Thymus (tissue), 11 donors: ENCODE measurements around the gene FGD4. TPM values are rescaled to one million over a fixed set of nuclear protein-coding genes. Genes with fewer than 3 reads are reported as not detected.

ENCODE experiments used
- DNase-seq, 9 donors: peaks; one replicate each; pipeline ENCODE4 v3.0.0-alpha.2; 2013; ENCODE audit warnings: low spot score in 9 of 9, low read depth in 6 of 9, missing footprints in 1 of 9
- H3K27ac ChIP-seq, 2 donors: one replicate each; pipeline ENCODE4 v1.5.1; 2013; ENCODE audit warnings: control low read depth in 1 of 2, low read depth in 1 of 2, low read length in 1 of 2, mild to moderate bottlenecking in 1 of 2, moderate library complexity in 1 of 2
- H3K27me3 ChIP-seq, 2 donors: one replicate each; pipeline ENCODE4 v1.5.1; 2013; ENCODE audit warnings: low read length in 1 of 2; ENCODE audit not compliant: control insufficient read depth in 2 of 2, insufficient read depth in 1 of 2
- H3K36me3 ChIP-seq, 2 donors: one replicate each; pipeline ENCODE4 v1.5.1; 2013; ENCODE audit warnings: low read length in 1 of 2, mild to moderate bottlenecking in 1 of 2, moderate library complexity in 1 of 2; ENCODE audit not compliant: control insufficient read depth in 2 of 2, insufficient read depth in 2 of 2
- H3K4me1 ChIP-seq, 2 donors: one replicate each; pipeline ENCODE4 v1.5.1; 2013; ENCODE audit warnings: low read length in 2 of 2; ENCODE audit not compliant: control insufficient read depth in 2 of 2, insufficient read depth in 2 of 2
- H3K4me3 ChIP-seq, 2 donors: one replicate each; pipeline ENCODE4 v1.5.1; 2013; ENCODE audit warnings: low read length in 2 of 2, control low read depth in 1 of 2, mild to moderate bottlenecking in 1 of 2
- H3K9me3 ChIP-seq, 2 donors: one replicate each; pipeline ENCODE4 v1.5.1; 2013; ENCODE audit warnings: low read length in 1 of 2, mild to moderate bottlenecking in 1 of 2; ENCODE audit not compliant: control insufficient read depth in 2 of 2, insufficient read depth in 1 of 2
- WGBS: extraction: QIAGEN DNeasy Blood & Tissue Kit; methylation state at CpG from one replicate; pipeline ENCODE4 v1.1.7; 2013; 5-methylcytosine and 5-hydroxymethylcytosine counted together
- polyA plus RNA-seq: library from polyadenylated mRNA; stranded (reverse); fragments of 200-250 nt; gene quantifications from one replicate; pipeline ENCODE4 v1.2.3, GENCODE V29; 2013
- total RNA-seq: library from RNA; stranded (reverse); fragments of 120-200 nt; gene quantifications from one replicate; pipeline ENCODE4 v1.2.4, GENCODE V29; 2013
- donor health status: healthy.

Gene FGD4
- total and polyA plus RNA-seq, 2 donors = 3.3 to 3.6 TPM

- H3K27me3 ChIP-seq = no peaks in the 10 kb centered on the region
- no peaks in the 10 kb centered on the region for H3K9me3 ChIP-seq
- over 99% methylated on average over 2 of the region's 2 CpGs for WGBS
- H3K36me3 ChIP-seq = no peaks in the 10 kb centered on the region
- no peak overlapping the region for H3K27ac ChIP-seq
- no peaks in the 10 kb centered on the region for H3K4me1 ChIP-seq
- no peak for DNase-seq
- H3K4me3 ChIP-seq = no peak overlapping the region
Observed at GRCh38 chr12:32420356-32420755, 21.0 kb downstream of the FGD4 start.

DNA sequence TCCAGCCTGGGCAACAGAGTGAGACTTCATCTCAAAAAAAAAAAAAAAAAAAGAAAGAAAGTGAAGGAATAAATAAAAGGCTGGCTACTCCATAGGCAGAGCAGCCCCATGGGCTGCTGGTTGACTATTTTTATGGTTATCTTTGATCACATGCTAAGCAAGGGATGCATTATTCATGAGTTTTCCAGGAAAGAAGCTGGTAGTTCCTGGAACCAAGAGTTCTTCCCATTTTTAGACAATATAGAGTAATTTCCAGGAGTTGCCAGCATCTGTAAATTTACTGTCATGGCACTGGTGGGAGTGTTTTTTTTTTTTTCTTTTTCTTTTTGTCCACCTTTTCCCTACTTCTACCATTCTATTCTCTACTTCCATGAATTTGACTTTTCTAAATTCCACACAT is 24.2 kb downstream of the FGD4 start:
- Histone ChIP-seq H3K4me1 (no peaks in the 10 kb centered on the region), H3K4me3 (no peak overlapping the region), H3K27ac (no peak overlapping the region), H3K9me3 (no peaks in the 10 kb centered on the region), H3K27me3 (no peaks in the 10 kb centered on the region), H3K36me3 (no peaks in the 10 kb centered on the region)
- DNase-seq = no peak

- Histone ChIP-seq H3K4me1 (no peaks in the 10 kb centered on the region), H3K27ac (no peak overlapping the region), H3K4me3 (no peak overlapping the region), H3K27me3 (no peaks in the 10 kb centered on the region), H3K36me3 (no peaks in the 10 kb centered on the region), H3K9me3 (peaks cover 0 to 3% of the 10 kb centered on the region in 2 donors)
- no peak for DNase-seq
- WGBS = 93% methylated on average over 6 of the region's 6 CpGs
Observed at GRCh38 chr12:32431025-32431424, 31.7 kb downstream of the FGD4 start.

DNA sequence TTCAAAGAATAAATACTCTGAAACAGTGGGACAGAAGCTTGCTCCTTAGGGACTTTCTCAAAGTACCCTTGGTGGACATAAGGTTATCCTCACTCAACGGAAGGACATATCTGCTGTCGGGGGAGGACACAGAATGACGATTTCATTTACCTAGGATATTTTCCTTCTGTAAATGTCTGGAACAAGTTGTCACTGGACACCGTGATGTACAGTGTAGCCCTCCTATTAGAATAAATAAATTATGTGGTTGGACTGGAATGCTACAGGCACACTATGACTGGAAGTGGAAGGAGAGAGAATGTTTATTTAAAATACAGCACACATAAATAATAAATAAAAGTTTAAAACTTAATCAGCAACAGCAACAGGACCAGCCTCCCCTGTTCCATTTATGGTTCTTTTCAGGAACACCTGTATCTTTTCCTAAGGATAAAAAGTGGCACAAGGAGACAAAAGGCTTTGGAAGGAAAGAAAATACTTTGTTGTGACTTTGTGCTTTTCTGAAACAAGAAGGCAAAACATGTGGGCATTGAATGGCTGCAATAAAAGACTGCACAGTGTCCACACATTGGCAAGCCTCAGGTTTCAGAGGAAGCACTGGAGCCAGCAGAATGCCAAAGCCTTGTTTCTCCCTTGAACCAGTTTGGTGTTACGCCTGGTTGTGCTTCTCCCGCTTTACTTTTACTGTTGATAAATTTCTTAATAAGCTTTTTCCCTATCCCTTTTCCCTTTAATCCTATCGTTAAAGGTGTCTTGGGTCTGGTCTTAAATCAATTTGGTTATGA is 36.8 kb downstream of the FGD4 start:
- WGBS = 96% methylated on average over 7 of the region's 7 CpGs
- H3K4me3 ChIP-seq = no peak overlapping the region
- H3K36me3 ChIP-seq = no peaks in the 10 kb centered on the region
- no peaks in the 10 kb centered on the region for H3K27me3 ChIP-seq
- H3K27ac ChIP-seq = no peak overlapping the region
- H3K9me3 ChIP-seq = no peaks in the 10 kb centered on the region
- DNase-seq = no peak
- no peaks in the 10 kb centered on the region for H3K4me1 ChIP-seq

GRCh38 chr12:32437095-32437515 is 37.7 kb downstream of the FGD4 start:
- Histone ChIP-seq H3K27ac (no peak overlapping the region), H3K9me3 (no peaks in the 10 kb centered on the region), H3K27me3 (no peaks in the 10 kb centered on the region), H3K4me3 (no peak overlapping the region), H3K4me1 (no peaks in the 10 kb centered on the region), H3K36me3 (no peaks in the 10 kb centered on the region)
- DNase-seq = no peak
- 95% methylated on average over 9 of the region's 9 CpGs for WGBS

DNA sequence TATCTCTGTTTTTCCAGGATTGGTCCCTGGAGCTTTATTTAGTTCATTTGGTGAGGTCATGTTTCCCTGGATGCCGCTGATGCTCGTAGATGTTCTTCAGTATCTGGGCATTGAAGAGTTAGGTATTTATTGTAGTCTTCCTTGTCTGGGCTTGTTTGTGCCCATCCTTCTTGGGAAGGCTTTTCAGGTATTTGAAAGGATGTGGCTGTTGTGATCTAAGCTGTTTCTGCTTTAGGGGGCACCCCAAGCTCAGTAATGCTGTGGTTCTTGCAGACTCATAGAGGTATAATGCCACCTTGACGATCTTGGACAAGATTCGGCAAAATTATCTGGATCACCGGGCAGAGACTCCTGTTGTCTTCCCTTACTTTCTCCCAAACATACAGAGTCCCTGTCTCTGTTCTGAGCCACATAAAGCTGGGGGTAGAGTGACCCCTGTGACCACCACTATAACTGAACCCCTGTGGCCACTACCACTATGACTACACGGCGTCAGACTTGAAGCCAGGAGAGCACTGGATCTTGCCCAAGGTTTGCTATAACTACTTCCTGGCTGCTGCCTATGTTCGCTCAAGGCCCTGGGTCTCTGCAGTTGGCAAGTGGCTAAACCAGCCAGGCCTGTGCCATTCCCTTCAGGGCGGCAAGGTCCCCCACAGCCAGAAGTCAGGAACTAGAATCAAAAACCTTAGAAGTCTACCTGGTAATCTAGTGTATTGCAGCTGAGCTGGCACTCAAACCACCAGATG is 40.9 kb downstream of the FGD4 start:
- no peak overlapping the region for H3K4me3 ChIP-seq
- no peak overlapping the region for H3K27ac ChIP-seq

DNA sequence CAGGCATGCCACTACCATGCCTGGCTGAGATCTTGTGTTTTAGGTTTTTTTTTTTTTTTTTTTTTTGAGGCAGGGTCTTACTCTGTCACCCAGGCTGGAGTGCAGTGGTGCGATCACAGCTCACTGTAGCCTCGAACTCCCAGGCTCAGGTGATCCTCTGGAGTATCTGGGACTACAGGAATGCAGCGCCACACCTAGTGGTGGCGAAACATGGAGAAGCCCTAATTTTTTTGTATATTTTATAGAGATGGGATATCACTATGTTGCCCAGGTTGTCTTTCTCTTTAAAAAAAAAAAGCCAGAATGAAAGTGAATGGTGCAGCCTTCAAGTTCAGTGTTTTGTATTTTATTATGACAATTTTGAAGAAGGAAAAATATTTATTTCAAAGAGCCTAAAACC is 44.1 kb downstream of the FGD4 start:
- WGBS = 97% methylated on average over 4 of the region's 4 CpGs
- no peaks in the 10 kb centered on the region for H3K4me1 ChIP-seq
- H3K27ac ChIP-seq = no peak overlapping the region
- H3K9me3 ChIP-seq = no peaks in the 10 kb centered on the region
- H3K36me3 ChIP-seq = no peaks in the 10 kb centered on the region
- no peak overlapping the region for H3K4me3 ChIP-seq
- DNase-seq = no peak
- no peaks in the 10 kb centered on the region for H3K27me3 ChIP-seq

More for the DNA sequence above, 40.9 kb downstream of the FGD4 start:
- Histone ChIP-seq H3K27me3 (no peaks in the 10 kb centered on the region), H3K36me3 (no peaks in the 10 kb centered on the region), H3K9me3 (no peaks in the 10 kb centered on the region), H3K4me1 (no peaks in the 10 kb centered on the region)
- WGBS = 95% methylated on average over 9 of the region's 9 CpGs
- no peak for DNase-seq

GRCh38 chr12:32444895-32445294 is 45.5 kb downstream of the FGD4 start:
- Histone ChIP-seq H3K4me1 (no peaks in the 10 kb centered on the region), H3K9me3 (no peaks in the 10 kb centered on the region), H3K27ac (no peak overlapping the region), H3K36me3 (no peaks in the 10 kb centered on the region), H3K4me3 (no peak overlapping the region), H3K27me3 (no peaks in the 10 kb centered on the region)
- DNase-seq = no peak
- WGBS = 50% methylated on average over 2 of the region's 2 CpGs

- 94% methylated on average over 1 of the region's 1 CpG for WGBS
- no peak overlapping the region for H3K27ac ChIP-seq
Observed at GRCh38 chr12:32445356-32445755, 46.0 kb downstream of the FGD4 start.

More at GRCh38 chr12:32445356-32445755, 46.0 kb downstream of the FGD4 start:
- no peaks in the 10 kb centered on the region for H3K27me3 ChIP-seq
- no peaks in the 10 kb centered on the region for H3K9me3 ChIP-seq
- H3K36me3 ChIP-seq = no peaks in the 10 kb centered on the region
- no peaks in the 10 kb centered on the region for H3K4me1 ChIP-seq
- DNase-seq = no peak
- H3K4me3 ChIP-seq = no peak overlapping the region
